GM13976 (cell line): ENCODE results near the gene NABP2.

Experiments
- DNase-seq: peaks from one replicate; pipeline ENCODE4 v3.0.0; 2012; ENCODE audit warnings: low spot score
- in situ Hi-C: fragments of 300-500 bp; cut with MboI; formaldehyde crosslinking; loops from one replicate; pipeline ENCODE4 v1.12.0; 2022; ENCODE audit warnings: low sequenced_read_pairs, mixed read lengths, inconsistent platforms; ENCODE audit not compliant: unreplicated experiment
- TF ChIP-seq, protein P1 (sequence below): IDR thresholded peaks from 2 replicates; pipeline ENCODE4 v1.5.1; 2012; ENCODE audit warnings: borderline replicate concordance, mild to moderate bottlenecking; ENCODE audit not compliant: insufficient read depth; ENCODE audit errors: extremely low read depth, missing control alignments, control extremely low read depth

NABP2 gene

DNA sequence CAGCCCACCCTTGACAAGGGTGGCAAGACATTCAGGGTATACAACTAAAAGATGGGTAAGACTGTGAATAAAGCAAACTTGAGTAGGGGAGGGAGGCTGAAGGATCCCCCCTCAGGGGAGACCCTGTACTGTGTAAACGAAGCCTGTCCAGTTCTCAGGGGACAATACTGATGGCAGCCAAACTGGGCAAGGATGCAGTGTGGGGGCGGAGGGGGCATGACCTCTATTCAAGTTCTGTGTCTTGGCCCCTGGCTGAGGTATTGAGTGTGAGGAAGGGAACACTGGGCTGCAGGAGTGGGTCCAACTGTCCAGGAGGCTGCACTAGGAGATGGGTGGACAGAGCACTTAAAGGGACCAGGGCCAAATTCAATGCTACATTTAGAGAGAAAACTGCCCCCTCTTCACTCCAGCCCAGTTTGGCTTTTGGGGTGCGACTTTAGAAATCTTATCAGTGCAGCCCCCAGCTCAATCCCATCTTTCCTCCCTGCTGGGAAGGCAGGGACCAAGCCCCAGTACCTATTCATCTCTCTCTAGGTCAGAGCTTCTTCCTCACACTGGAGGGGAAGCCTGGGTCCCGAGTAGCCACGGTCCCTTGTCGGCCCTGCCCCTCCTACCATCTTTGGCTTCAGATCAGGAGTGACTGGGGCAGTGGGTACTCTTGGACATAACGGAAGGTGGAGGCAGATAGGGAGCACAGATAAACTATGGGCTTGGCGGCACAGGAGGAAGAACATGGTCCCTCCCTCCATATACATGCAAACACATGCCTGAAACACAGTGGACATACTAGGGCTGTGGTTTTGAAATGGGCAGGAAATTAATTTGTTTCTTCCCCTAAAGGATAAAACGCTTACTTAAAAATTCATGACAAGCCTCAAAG is 17.5 kb downstream of the NABP2 start:
- in situ Hi-C loops: no loop called here
- no peak for DNase-seq
- TF ChIP-seq, protein P1, sequence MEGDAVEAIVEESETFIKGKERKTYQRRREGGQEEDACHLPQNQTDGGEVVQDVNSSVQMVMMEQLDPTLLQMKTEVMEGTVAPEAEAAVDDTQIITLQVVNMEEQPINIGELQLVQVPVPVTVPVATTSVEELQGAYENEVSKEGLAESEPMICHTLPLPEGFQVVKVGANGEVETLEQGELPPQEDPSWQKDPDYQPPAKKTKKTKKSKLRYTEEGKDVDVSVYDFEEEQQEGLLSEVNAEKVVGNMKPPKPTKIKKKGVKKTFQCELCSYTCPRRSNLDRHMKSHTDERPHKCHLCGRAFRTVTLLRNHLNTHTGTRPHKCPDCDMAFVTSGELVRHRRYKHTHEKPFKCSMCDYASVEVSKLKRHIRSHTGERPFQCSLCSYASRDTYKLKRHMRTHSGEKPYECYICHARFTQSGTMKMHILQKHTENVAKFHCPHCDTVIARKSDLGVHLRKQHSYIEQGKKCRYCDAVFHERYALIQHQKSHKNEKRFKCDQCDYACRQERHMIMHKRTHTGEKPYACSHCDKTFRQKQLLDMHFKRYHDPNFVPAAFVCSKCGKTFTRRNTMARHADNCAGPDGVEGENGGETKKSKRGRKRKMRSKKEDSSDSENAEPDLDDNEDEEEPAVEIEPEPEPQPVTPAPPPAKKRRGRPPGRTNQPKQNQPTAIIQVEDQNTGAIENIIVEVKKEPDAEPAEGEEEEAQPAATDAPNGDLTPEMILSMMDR: no peak

DNA sequence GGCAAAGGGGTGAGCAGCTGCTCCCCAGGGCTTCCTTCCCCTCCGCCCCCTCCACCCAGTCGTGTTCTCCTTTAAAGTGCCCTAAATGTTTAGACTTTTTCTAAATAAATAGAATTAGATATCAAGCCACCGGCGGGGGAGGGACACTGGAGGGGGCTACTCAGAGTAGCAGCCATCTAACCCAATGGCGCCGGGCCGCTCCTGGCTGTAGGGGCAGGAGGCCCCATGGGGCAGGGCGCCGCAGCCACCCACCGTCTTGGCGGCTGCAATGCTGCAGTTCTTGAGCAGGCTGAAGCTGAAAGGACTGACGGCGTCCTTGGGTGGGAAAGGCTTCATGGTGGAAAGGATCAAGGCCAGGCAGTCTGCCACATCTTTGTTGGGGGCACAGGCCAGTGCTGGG is 18.8 kb downstream of the NABP2 start:
- in situ Hi-C loops: no loop called here
- TF ChIP-seq, protein P1: no peak
- no peak for DNase-seq

DNA sequence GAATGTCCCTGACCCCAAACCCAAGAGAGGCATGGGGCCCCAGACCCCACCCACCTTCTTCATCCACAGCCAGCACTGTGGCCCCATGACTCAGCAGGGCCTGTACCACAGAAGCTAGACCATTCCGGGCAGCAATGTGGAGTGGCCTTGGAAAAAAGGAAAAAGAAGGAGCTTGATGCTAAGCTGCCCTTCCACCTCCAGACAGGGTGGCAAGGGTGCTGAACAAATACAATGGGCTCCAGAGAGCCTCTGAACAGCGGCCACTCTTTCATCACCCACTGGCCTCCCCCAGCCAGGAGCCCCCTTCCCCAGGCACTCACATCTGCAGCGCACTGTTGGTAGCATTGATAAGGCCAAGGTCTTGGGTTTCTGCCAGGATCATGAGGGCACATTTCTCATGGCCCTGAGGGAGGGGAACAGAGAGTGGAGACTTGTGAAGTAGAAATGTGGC is 19.6 kb downstream of the NABP2 start:
- no peak for DNase-seq
- TF ChIP-seq, protein P1: no peak
- in situ Hi-C loops: no loop called here

DNA sequence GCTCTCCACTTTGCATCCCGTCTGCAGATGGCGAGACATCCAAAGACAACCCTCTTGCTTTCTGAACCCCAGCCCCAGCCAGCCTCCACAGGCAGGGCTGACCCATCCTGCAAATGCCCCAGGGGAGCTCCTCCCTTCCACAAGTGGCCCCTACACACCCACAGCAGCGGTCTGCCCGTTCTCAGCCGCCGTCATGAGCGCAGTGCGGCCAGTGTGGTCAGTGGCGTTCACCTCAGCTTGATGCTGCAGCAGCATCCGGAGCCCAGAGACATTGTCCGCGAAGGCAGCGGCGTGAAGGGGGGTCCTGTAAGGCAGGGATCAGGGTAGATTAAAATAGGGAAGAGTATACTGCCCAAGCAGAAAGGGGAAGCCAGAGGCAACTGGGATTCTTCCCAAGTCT is 20.4 kb downstream of the NABP2 start:
- TF ChIP-seq, protein P1: no peak

DNA sequence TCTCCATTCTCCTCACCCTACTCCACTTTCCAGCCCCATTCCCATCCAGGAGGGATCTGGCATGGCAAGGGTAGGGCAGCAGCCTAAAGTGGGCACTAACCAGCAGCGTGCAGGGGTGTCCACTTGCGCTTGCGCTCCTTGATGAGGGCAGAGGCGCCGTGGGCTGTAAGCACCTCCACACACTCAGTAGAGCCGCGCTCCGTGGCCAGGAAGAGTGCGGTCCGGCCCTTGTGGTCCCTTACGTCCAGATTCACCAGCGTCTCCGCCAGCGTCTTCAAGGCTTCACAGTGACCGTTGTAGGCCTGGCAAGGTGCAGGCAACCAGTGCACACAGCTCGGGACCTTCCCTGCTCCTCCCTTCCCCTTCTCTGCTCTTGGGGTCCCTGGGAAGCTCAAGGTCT is 23.8 kb downstream of the NABP2 start:
- TF ChIP-seq, protein P1: no peak
- no peak for DNase-seq
- in situ Hi-C loops: no loop called here

More for the DNA sequence above, 20.4 kb downstream of the NABP2 start:
- in situ Hi-C loops: no loop called here
- no peak for DNase-seq

DNA sequence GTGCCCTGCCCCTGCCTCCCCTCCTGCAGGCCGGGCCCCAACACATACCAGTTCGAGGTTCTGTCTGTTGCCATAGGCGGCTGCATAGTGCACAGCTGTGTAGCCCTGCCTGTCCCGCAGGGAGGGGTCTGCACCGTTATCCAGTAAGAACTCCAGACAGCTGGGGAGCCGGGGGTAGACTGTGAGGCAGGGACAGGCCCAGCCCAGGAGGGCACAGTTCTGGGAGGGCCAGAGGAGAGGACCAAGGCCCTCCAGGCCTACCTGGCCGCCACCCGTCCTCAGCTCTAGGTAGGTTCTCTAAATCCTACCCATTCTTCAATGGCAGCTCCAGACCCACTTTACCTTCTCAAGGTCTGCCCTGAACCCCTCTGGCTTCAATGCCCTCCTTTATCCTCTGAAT is 24.6 kb downstream of the NABP2 start:
- no peak for DNase-seq
- in situ Hi-C loops: no loop called here
- TF ChIP-seq, protein P1: no peak
